ENCODE measurements around the gene PDE4D.

- TF ChIP-seq, protein P1, sequence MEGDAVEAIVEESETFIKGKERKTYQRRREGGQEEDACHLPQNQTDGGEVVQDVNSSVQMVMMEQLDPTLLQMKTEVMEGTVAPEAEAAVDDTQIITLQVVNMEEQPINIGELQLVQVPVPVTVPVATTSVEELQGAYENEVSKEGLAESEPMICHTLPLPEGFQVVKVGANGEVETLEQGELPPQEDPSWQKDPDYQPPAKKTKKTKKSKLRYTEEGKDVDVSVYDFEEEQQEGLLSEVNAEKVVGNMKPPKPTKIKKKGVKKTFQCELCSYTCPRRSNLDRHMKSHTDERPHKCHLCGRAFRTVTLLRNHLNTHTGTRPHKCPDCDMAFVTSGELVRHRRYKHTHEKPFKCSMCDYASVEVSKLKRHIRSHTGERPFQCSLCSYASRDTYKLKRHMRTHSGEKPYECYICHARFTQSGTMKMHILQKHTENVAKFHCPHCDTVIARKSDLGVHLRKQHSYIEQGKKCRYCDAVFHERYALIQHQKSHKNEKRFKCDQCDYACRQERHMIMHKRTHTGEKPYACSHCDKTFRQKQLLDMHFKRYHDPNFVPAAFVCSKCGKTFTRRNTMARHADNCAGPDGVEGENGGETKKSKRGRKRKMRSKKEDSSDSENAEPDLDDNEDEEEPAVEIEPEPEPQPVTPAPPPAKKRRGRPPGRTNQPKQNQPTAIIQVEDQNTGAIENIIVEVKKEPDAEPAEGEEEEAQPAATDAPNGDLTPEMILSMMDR (conservative IDR thresholded peaks at IDR 0.05; ENCODE audit: low read depth, low read length), result no peak
- no peak for TF ChIP-seq EZH2 (IDR thresholded peaks at IDR 0.05; ENCODE audit: low read length, unreplicated experiment)
- no peak for TF ChIP-seq EZH2phosphoT487 (IDR thresholded peaks at IDR 0.05; ENCODE audit: borderline replicate concordance, low read length)
These were observed 268.6 kb downstream of the PDE4D start for GRCh38 chr5:59624898-59625297.
